Esophagus muscularis mucosa (tissue), 4 donors: ENCODE results near the gene CD2AP.

Source experiments
- EP300 ChIP-seq: sonication (generic); formaldehyde crosslinking; IDR thresholded peaks from one replicate; pipeline ENCODE4 v1.6.1; 2017; ENCODE audit warnings: antibody characterized with exemption
- POLR2A ChIP-seq: fragments of 450-650 bp; IDR thresholded peaks from one replicate; pipeline ENCODE4 v1.6.1; 2017; ENCODE audit warnings: antibody characterized with exemption, moderate library complexity, mild to moderate bottlenecking, low read depth
- POLR2AphosphoS5 ChIP-seq, 2 donors: sonication (generic); formaldehyde crosslinking; IDR thresholded peaks; one replicate each; pipeline ENCODE4 v1.6.1; 2017; ENCODE audit warnings: antibody characterized with exemption in 2 of 2
- TF ChIP-seq, protein P1 (sequence below), 3 experiments: fragments of 200-600 bp in 2 of 3; fragments of 450-650 bp in 1 of 3; sonication (generic) in 2 of 3; IDR thresholded peaks; one replicate each; pipeline ENCODE4 v1.5.1; 2017 to 2019; ENCODE audit warnings: antibody characterized with exemption in 3 of 3, mild to moderate bottlenecking in 2 of 3, moderate library complexity in 1 of 3

DNA sequence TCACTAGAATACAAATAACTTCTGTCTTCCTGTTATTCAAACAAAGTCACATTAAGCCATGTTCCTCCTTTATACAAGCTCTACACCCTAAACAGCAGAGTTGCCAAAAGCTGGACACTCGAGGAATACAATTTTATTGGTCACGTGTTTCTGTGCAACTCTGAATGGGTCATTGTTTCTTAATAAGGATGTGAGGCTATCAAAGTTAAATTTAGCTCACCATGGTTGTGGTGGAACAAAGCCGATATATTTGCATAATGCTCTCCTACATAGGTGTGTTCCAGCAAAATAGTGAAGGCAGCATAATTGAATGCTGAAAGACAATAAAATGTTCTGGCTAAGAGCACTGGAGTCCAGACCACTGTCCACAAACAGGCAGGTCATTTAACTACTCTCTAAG lies 36.9 kb upstream of the CD2AP start:
- TF ChIP-seq POLR2A (no peak), POLR2AphosphoS5 (IDR thresholded peaks at IDR 0.05) (no peak), EP300 (no peak)
- TF ChIP-seq, protein P1, sequence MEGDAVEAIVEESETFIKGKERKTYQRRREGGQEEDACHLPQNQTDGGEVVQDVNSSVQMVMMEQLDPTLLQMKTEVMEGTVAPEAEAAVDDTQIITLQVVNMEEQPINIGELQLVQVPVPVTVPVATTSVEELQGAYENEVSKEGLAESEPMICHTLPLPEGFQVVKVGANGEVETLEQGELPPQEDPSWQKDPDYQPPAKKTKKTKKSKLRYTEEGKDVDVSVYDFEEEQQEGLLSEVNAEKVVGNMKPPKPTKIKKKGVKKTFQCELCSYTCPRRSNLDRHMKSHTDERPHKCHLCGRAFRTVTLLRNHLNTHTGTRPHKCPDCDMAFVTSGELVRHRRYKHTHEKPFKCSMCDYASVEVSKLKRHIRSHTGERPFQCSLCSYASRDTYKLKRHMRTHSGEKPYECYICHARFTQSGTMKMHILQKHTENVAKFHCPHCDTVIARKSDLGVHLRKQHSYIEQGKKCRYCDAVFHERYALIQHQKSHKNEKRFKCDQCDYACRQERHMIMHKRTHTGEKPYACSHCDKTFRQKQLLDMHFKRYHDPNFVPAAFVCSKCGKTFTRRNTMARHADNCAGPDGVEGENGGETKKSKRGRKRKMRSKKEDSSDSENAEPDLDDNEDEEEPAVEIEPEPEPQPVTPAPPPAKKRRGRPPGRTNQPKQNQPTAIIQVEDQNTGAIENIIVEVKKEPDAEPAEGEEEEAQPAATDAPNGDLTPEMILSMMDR (IDR thresholded peaks at IDR 0.05) = no peak
